Colonic mucosa (tissue), 4 donors: ENCODE results near the gene USP8. TPM values are rescaled to one million over a fixed set of nuclear protein-coding genes. Genes with fewer than 3 reads are reported as not detected.

Experiments used
- DNase-seq: peaks from one replicate; pipeline ENCODE4 v3.0.0-alpha.2; 2020
- H3K27ac ChIP-seq: fragments of 200-600 bp; one replicate; pipeline ENCODE4 v1.8.0; 2021
- H3K27me3 ChIP-seq: fragments of 200-600 bp; one replicate; pipeline ENCODE4 v1.8.0; 2021
- H3K36me3 ChIP-seq: fragments of 200-600 bp; one replicate; pipeline ENCODE4 v1.8.0; 2021
- H3K4me1 ChIP-seq: fragments of 200-600 bp; one replicate; pipeline ENCODE4 v1.8.0; 2021; ENCODE audit warnings: mild to moderate bottlenecking
- H3K4me3 ChIP-seq: fragments of 200-600 bp; one replicate; pipeline ENCODE4 v1.8.0; 2021
- H3K9ac ChIP-seq, 2 donors: one replicate each; pipeline ENCODE4 v1.7.0; 2013; ENCODE audit warnings: control low read depth in 2 of 2, low read depth in 2 of 2, low read length in 2 of 2
- H3K9me3 ChIP-seq: fragments of 200-600 bp; one replicate; pipeline ENCODE4 v1.8.0; 2021
- CTCF ChIP-seq: fragments of 200-600 bp; IDR thresholded peaks from one replicate; pipeline ENCODE4 v1.8.0; 2022; ENCODE audit warnings: antibody characterized with exemption, mild to moderate bottlenecking
- intact Hi-C: fragments of 100-400 bp; cut with DNase I; formaldehyde crosslinking; loops from one replicate; pipeline ENCODE4 v1.14.1; 2022
- total RNA-seq, 2 donors: library from RNA; stranded (reverse); fragmentation: NEBNext Ultra II Directional in 1 of 2; extraction: Animal tissue kit (Norgen Biotek cat#: 25700) in 1 of 2; gene quantifications; one replicate each; pipeline ENCODE4 v1.2.1, GENCODE V29; 2021
- donor health status: healthy.
- donor health status: DM: no; HTN: no; CAD: no.
- donor health status: DM: no; HTN: no; CAD: no.

The USP8 gene
- total RNA-seq, 2 donors from 2014 or later, result 54.4 to 98.9 TPM

- no peak for DNase-seq
- intact Hi-C loops, result no loop called here
- Histone ChIP-seq H3K9me3 (no peaks in the 10 kb centered on the region), H3K4me1 (no peaks in the 10 kb centered on the region), H3K36me3 (no peaks in the 10 kb centered on the region), H3K9ac (no peak overlapping the region), H3K4me3 (no peak overlapping the region), H3K27me3 (no peaks in the 10 kb centered on the region), H3K27ac (no peak overlapping the region)
- no peak for TF ChIP-seq CTCF
Observed at GRCh38 chr15:50458348-50459112, 34.3 kb downstream of the USP8 start.

GRCh38 chr15:50463423-50464358, 39.5 kb downstream of the USP8 start:
- H3K9ac ChIP-seq, result no peak overlapping the region
- intact Hi-C loops, result no loop called here
- TF ChIP-seq CTCF, result no peak
- no peaks in the 10 kb centered on the region for H3K9me3 ChIP-seq
- no peaks in the 10 kb centered on the region for H3K27me3 ChIP-seq
- peaks cover 5% of the 10 kb centered on the region for H3K36me3 ChIP-seq
- no peaks in the 10 kb centered on the region for H3K4me1 ChIP-seq
- no peak overlapping the region for H3K27ac ChIP-seq
- DNase-seq, result no peak
- H3K4me3 ChIP-seq, result no peak overlapping the region

GRCh38 chr15:50471072-50471471, 46.9 kb downstream of the USP8 start:
- Histone ChIP-seq H3K9me3 (no peaks in the 10 kb centered on the region), H3K27ac (no peak overlapping the region), H3K9ac (no peak overlapping the region), H3K4me3 (no peak overlapping the region), H3K27me3 (no peaks in the 10 kb centered on the region), H3K36me3 (peaks cover 12% of the 10 kb centered on the region), H3K4me1 (no peaks in the 10 kb centered on the region)
- intact Hi-C loops, result no loop called here
- no peak for TF ChIP-seq CTCF
- DNase-seq, result no peak

- TF ChIP-seq CTCF, result no peak
- no peak for DNase-seq
- Histone ChIP-seq H3K9me3 (no peaks in the 10 kb centered on the region), H3K27me3 (no peaks in the 10 kb centered on the region), H3K27ac (no peak overlapping the region), H3K36me3 (peaks cover 4% of the 10 kb centered on the region), H3K4me3 (no peak overlapping the region), H3K9ac (no peak overlapping the region), H3K4me1 (no peaks in the 10 kb centered on the region)
- intact Hi-C loops, result no loop called here
Observed at GRCh38 chr15:50476143-50476542, 51.9 kb downstream of the USP8 start.

- Histone ChIP-seq H3K36me3 (no peaks in the 10 kb centered on the region), H3K27me3 (no peaks in the 10 kb centered on the region), H3K9me3 (no peaks in the 10 kb centered on the region), H3K4me3 (no peak overlapping the region), H3K27ac (no peak overlapping the region), H3K4me1 (no peaks in the 10 kb centered on the region), H3K9ac (no peak overlapping the region)
- no peak for DNase-seq
- no peak for TF ChIP-seq CTCF
- intact Hi-C loops, result no loop called here
Observed at GRCh38 chr15:50484781-50485180, 60.6 kb downstream of the USP8 start.
